Measurements from ENCODE around the gene SPDYE18.
"Not testable (repeated sequence)": the region's sequence is repeated elsewhere in the genome, so short reads cannot be mapped to it uniquely, and the experiment has no call there.

SPDYE18 gene

DNA sequence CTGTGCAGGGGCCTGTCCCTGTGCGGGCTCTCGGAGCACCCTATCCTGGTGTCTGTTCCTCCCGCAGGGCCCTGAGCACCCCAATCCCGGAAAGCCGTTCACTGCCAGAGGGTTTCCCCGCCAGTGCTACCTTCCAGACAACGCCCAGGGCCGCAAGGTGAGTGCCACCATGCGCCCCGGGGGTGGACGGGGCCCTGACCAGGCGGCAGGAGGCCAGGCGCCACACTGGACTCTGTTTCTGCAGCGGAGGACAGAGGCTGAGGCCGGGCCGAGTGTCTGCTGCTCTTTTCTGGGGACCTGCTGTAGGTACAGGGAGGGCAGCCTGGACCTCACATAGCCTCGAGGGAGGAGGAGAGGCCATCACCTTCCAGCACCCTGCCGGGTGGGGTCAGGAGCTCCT lies 58.2 kb downstream of the SPDYE18 start:
- DNase-seq, result not testable (repeated sequence)

DNA sequence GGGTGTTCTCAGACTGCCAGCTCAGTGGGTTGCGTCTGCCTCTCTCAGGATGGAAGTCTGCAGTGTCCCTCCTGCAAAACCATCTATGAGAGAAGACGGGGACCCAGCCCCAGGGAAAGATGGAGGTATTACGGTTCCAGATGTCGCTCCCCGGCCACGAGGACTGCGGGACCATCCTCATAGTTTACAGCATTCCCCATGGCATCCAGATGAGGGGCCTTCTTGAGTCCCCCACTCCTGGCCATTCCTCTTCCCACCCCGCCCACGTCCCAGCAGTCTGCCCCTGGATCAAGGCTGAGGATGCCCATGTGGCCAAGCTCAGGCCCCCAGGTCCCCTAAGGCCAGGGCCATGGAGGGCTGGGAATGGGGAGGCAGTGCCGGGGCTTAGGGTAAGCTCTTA lies 59.1 kb downstream of the SPDYE18 start:
- DNase-seq, result not testable (repeated sequence)

- DNase-seq, result not testable (repeated sequence)
Observed at GRCh38 chr7:77002678-77003233, 59.6 kb downstream of the SPDYE18 start.

DNA sequence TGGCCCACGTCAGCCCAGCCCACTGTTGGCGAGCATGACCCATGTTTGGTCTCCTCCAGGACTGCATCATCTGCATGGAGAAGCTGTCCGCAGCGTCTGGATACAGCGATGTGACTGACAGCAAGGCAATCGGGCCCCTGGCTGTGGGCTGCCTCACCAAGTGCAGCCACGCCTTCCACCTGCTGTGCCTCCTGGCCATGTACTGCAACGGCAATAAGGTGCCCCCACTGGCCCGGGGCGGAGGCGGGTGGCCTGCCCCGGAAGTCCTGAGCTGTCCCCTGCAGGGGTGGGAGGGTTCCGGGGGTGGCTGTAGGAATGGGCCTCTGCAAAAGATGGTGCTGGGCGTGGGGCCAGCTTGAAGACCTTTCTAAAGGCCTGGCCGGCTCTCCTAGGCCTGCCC lies 60.3 kb downstream of the SPDYE18 start:
- not testable (repeated sequence) for DNase-seq
